ENCODE results near the gene PRPF39. TPM values are rescaled to one million over a fixed set of nuclear protein-coding genes. Genes with fewer than 3 reads are reported as not detected.

Gene PRPF39
- polyA plus RNA-seq (ENCODE audit: insufficient read length in 3 of 3): 10 to 100 TPM; 66.2 to 78.8 (median 72.7) TPM
- long read RNA-seq, donor 1, partial matches to known transcripts: 6 of 9 reads
- long read RNA-seq, donor 1, other reads (novel, unspliced or antisense): 0 of 9 reads
- long read RNA-seq, donor 2, partial matches to known transcripts: 31 of 36 reads
- long read RNA-seq, donor 2, other reads (novel, unspliced or antisense): 0 of 36 reads
- long read RNA-seq, donor 3, partial matches to known transcripts: 0 of 7 reads
- long read RNA-seq, donor 3, other reads (novel, unspliced or antisense): 0 of 7 reads
- long read RNA-seq, donor 4, partial matches to known transcripts: 0 of 2 reads
- long read RNA-seq, donor 4, other reads (novel, unspliced or antisense): 0 of 2 reads
- long read RNA-seq, donor 5: 0 reads
- long read RNA-seq, donor 6, partial matches to known transcripts: 233 of 326 reads
- long read RNA-seq, donor 6, other reads (novel, unspliced or antisense): 92 of 326 reads
- long read RNA-seq, donor 7, transcript PRPF39-211 (2 exons, 645 nt): major isoform, 5 of 13 reads
- long read RNA-seq, donor 7, partial matches to known transcripts: 7 of 13 reads
- long read RNA-seq, donor 7, other reads (novel, unspliced or antisense): 0 of 13 reads
- long read RNA-seq, donor 8: 0 reads
- long read RNA-seq, donor 9, partial matches to known transcripts: 114 of 224 reads
- long read RNA-seq, donor 9, other reads (novel, unspliced or antisense): 107 of 224 reads
- long read RNA-seq, donor 10, partial matches to known transcripts: 7 of 13 reads
- long read RNA-seq, donor 10, other reads (novel, unspliced or antisense): 0 of 13 reads
- long read RNA-seq, donor 11, partial matches to known transcripts: 0 of 2 reads
- long read RNA-seq, donor 11, other reads (novel, unspliced or antisense): 0 of 2 reads
- long read RNA-seq, donor 12, partial matches to known transcripts: 0 of 1 reads
- long read RNA-seq, donor 12, other reads (novel, unspliced or antisense): 0 of 1 reads
- long read RNA-seq, donor 13: 0 reads
- long read RNA-seq, donor 14, transcript PRPF39-201 (14 exons, 2,868 nt): major isoform, 5 of 390 reads
- long read RNA-seq, donor 14, partial matches to known transcripts: 201 of 390 reads
- long read RNA-seq, donor 14, other reads (novel, unspliced or antisense): 183 of 390 reads
- long read RNA-seq, donor 15: 0 reads
- long read RNA-seq, donor 16, transcript PRPF39-211 (2 exons, 645 nt): major isoform, 8 of 51 reads
- long read RNA-seq, donor 16, partial matches to known transcripts: 31 of 51 reads
- long read RNA-seq, donor 16, other reads (novel, unspliced or antisense): 5 of 51 reads

DNA sequence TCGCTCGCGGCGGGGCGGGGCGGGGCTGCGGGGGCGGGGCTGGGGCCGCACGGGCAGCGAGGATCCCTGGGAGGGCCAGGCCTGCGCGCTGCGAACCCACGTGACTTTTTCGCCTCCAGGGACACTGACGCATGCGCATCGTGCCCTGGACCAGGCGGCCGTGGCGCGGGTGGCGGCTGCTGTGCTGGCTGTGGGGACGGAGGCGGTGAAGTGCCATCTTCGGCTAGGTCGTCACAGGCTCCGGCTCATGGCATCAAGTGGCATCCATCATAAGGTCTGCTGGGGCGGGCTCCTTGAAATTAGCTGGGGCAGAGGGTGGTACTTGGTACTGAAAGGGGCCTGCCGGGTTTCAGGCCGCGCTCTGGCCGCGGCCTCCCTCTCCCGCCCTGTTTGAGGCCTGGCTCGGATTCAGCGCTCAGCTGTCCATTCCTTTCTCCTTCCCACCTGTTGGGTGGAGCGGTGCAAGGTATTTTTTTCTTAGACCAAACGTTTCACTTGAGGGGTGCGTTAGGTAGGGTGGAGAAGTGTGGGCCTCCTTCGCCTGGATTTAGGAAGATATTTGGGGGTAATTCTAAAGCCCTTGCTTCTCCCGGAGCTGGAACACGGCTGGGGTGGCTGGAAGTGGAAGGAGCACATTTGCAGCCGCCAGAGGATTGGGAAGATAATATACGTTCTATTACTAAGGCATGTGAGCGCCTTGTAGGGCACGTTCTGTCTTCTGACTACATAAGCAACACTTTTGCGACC, at the start of gene PRPF39:
PRPF39 (plus strand) TSS at position 141 of the 747 bp plus-strand sequence. CDS start 11,124 bp downstream, outside the sequence.
- DNase-seq (ENCODE audit: extremely low read depth in 1 of 11, low read depth in 9 of 11, low spot score in 4 of 11): peak; percentile 86 to 94 (median 92)

- no peak for DNase-seq (ENCODE audit: extremely low read depth in 1 of 11, low read depth in 9 of 11, low spot score in 4 of 11)
Observed at GRCh38 chr14:45034730-45035129, 49.2 kb upstream of the PRPF39 start.

GRCh38 chr14:45038256-45038655, 45.7 kb upstream of the PRPF39 start:
- DNase-seq (ENCODE audit: extremely low read depth in 1 of 11, low read depth in 9 of 11, low spot score in 4 of 11): no peak

DNA sequence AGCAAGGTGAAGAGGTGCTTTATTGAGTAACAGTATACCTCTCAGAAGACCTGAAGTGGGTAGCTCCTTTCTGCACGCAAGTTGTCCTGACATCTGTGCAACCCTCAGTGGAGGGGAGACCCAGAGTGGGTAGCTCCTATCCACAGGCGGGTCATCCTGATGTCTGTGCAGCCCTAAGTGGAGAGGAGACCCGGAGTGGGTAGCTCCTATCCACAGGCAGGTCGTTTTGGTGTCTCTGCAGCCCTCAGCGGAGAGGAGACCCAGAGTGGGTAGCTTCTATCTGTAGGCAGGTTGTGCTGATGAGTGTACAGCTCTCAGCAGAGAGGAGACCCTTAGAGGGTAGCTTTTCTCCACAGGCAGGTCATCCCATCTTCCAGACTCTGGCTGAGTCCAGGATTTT, 45.1 kb upstream of the PRPF39 start:
- DNase-seq (ENCODE audit: extremely low read depth in 1 of 11, low read depth in 9 of 11, low spot score in 4 of 11): no peak

GRCh38 chr14:45039390-45039789, 44.5 kb upstream of the PRPF39 start:
- no peak for DNase-seq (ENCODE audit: extremely low read depth in 1 of 11, low read depth in 9 of 11, low spot score in 4 of 11)

GRCh38 chr14:45041641-45042040, 42.3 kb upstream of the PRPF39 start:
- no peak for DNase-seq (ENCODE audit: extremely low read depth in 1 of 11, low read depth in 9 of 11, low spot score in 4 of 11)

GRCh38 chr14:45044638-45045037, 39.3 kb upstream of the PRPF39 start:
- no peak for DNase-seq (ENCODE audit: extremely low read depth in 1 of 11, low read depth in 9 of 11, low spot score in 4 of 11)

- no peak for DNase-seq (ENCODE audit: extremely low read depth in 1 of 11, low read depth in 9 of 11, low spot score in 4 of 11)
Observed at GRCh38 chr14:45048385-45048784, 35.5 kb upstream of the PRPF39 start.

- no peak for DNase-seq (ENCODE audit: extremely low read depth in 1 of 11, low read depth in 9 of 11, low spot score in 4 of 11)
Observed at GRCh38 chr14:45051180-45051579, 32.7 kb upstream of the PRPF39 start.

GRCh38 chr14:45051896-45052295, 32.0 kb upstream of the PRPF39 start:
- no peak for DNase-seq (ENCODE audit: extremely low read depth in 1 of 11, low read depth in 9 of 11, low spot score in 4 of 11)

- no peak for DNase-seq (ENCODE audit: extremely low read depth in 1 of 11, low read depth in 9 of 11, low spot score in 4 of 11)
Observed at GRCh38 chr14:45057349-45057748, 26.6 kb upstream of the PRPF39 start.

DNA sequence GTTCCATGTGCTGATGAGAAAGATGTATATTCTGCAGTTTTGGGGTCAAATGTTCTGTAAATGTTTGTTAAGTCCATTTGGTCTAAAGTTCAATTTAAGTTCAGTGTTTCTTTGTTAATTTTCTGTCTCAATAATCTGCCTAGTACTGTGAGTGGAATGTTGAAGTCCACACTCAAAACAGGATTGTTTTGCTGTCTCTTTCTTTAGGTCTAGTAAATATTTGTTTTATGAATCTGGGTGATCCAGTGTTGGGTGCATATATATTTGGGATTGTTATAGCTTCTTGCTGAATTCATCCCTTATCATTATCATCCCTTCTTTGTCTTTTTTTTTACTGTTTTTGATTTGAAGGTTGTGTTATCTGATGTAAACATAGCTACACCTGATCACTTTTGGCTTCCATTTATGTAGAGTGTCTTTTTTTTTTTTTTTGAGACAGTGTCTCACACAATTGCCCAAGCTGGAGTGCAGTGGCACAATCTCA, 26.0 kb upstream of the PRPF39 start:
- DNase-seq (ENCODE audit: extremely low read depth in 1 of 11, low read depth in 9 of 11, low spot score in 4 of 11): no peak

DNA sequence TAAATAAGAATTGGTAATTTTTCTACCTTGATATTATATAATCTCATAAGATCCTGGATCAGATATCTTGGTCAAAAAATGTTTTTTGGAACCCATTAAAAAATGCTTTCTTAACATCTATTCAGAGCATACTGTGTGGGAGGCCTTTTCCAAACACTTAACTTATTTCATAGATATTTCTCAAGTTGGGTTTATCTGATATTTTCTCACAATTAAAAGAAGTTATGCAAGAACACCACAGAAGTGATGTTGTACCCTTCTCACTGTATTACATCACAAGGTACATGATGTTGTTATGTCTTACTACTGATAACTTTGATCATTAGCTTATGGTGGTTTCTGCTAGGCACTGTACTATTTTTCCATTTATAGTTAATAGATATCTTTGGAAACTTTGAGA, 23.4 kb upstream of the PRPF39 start:
- no peak for DNase-seq (ENCODE audit: extremely low read depth in 1 of 11, low read depth in 9 of 11, low spot score in 4 of 11)

- no peak for DNase-seq (ENCODE audit: extremely low read depth in 1 of 11, low read depth in 9 of 11, low spot score in 4 of 11)
Observed at GRCh38 chr14:45065540-45065939, 18.4 kb upstream of the PRPF39 start.

DNA sequence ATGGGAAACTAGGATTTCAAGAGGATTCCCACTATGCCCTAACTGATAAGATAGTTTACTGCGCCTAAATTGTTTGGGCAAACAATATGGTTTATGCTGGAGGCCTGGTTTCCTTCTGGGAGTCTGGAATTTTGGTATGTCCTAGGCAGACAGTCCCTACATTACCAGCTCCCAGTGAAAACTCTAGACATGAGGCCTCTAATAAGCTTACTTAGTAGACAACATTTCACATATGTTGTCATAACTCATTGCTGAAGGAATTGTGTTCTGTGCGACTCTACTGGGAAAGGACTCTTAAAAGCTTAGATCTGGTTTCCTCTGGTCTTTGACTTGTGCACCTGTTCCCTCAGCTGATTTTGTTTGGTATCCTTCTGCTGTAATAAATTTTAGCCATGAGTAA, 18.0 kb upstream of the PRPF39 start:
- no peak for DNase-seq (ENCODE audit: extremely low read depth in 1 of 11, low read depth in 9 of 11, low spot score in 4 of 11)

- no peak for DNase-seq (ENCODE audit: extremely low read depth in 1 of 11, low read depth in 9 of 11, low spot score in 4 of 11)
Observed at GRCh38 chr14:45066667-45067066, 17.2 kb upstream of the PRPF39 start.

DNA sequence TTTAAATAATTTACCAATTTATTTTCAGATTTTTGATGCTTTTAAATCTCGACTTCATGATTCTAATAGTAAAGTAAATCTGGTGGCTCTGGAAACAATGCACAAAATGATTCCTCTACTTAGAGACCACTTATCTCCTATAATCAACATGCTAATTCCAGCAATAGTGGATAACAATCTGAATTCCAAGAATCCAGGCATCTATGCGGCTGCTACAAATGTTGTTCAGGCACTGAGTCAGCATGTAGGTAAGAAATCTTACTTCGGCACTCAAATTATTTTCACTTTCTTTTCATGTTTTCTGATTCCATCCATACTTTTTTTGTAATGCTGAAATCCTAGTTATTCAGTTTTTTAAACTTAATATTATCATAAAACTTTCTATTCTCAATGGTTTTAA, 15.5 kb upstream of the PRPF39 start:
- no peak for DNase-seq (ENCODE audit: extremely low read depth in 1 of 11, low read depth in 9 of 11, low spot score in 4 of 11)

GRCh38 chr14:45070215-45070614, 13.7 kb upstream of the PRPF39 start:
- DNase-seq (ENCODE audit: extremely low read depth in 1 of 11, low read depth in 9 of 11, low spot score in 4 of 11): no peak
